ENCODE data around the gene PLEKHH2. TPM values are rescaled to one million over a fixed set of nuclear protein-coding genes. Genes with fewer than 3 reads are reported as not detected.
"Not testable (repeated sequence)": the region's sequence is repeated elsewhere in the genome, so short reads cannot be mapped to it uniquely, and the experiment has no call there.

The PLEKHH2 gene
- total and polyA plus RNA-seq, 4 donors = 2.5 to 311 (median 18.3) TPM

- no peaks in the 10 kb centered on the region for H3K9me3 ChIP-seq (ENCODE audit: control insufficient read depth in 4 of 4, insufficient read depth in 3 of 4, low read length in 3 of 4)
- H3K27ac ChIP-seq (ENCODE audit: low read depth in 1 of 2, low read length in 1 of 2) = no peak overlapping the region
- peak overlapping the region; percentile 79 for H3K4me3 ChIP-seq
- no peak for TF ChIP-seq CTCF (IDR thresholded peaks at IDR 0.05; ENCODE audit: control extremely low read depth, extremely low read depth)
- no peak for DNase-seq
- 91% methylated on average over 3 of the region's 3 CpGs for WGBS, 2 donors
- H3K9ac ChIP-seq (ENCODE audit: insufficient read depth in 1 of 2, low read length in 2 of 2) = peak overlapping the region; percentile 87 to 89
- H3K4me1 ChIP-seq (ENCODE audit: control insufficient read depth in 5 of 5, insufficient read depth in 5 of 5, low read length in 5 of 5) = peaks cover 0 to 16% (median 7%) of the 10 kb centered on the region in 5 donors
- H3K27me3 ChIP-seq (ENCODE audit: control insufficient read depth in 3 of 3, insufficient read depth in 3 of 3, low read length in 2 of 3) = no peaks in the 10 kb centered on the region
- no peak for ATAC-seq (ENCODE audit: insufficient read depth, low FRiP score)
- H3K36me3 ChIP-seq (ENCODE audit: control insufficient read depth in 4 of 4, insufficient read depth in 4 of 4, low read length in 4 of 4) = peaks cover 1 to 6% (median 5%) of the 10 kb centered on the region in 4 donors
These were observed 42.2 kb upstream of the PLEKHH2 start for GRCh38 chr2:43594875-43595274.

GRCh38 chr2:43595603-43596412, 41.3 kb upstream of the PLEKHH2 start, which contains the start of gene THADA:
Gene THADA (minus strand): TSS chr2:43596038. CDS start chr2:43592392, 3,646 bp downstream.
- ATAC-seq (ENCODE audit: insufficient read depth, low FRiP score) (peak; percentile 98), DNase-seq (peak; percentile 99 to 100 (median 99))
- peak within 1 kb of the TSS; percentile 92 to 94 for H3K27ac ChIP-seq (ENCODE audit: low read depth in 1 of 2, low read length in 1 of 2)
- H3K4me3 ChIP-seq = peak within 1 kb of the TSS; percentile 79
- 0 to 1% methylated on average over 52 of the region's 52 CpGs for WGBS, 2 donors
- no peak for TF ChIP-seq CTCF (IDR thresholded peaks at IDR 0.05; ENCODE audit: control extremely low read depth, extremely low read depth)
- no peaks in the 10 kb centered on the region for H3K9me3 ChIP-seq (ENCODE audit: control insufficient read depth in 4 of 4, insufficient read depth in 3 of 4, low read length in 3 of 4)
- H3K27me3 ChIP-seq (ENCODE audit: control insufficient read depth in 3 of 3, insufficient read depth in 3 of 3, low read length in 2 of 3) = no peaks in the 10 kb centered on the region
- H3K4me1 ChIP-seq (ENCODE audit: control insufficient read depth in 5 of 5, insufficient read depth in 5 of 5, low read length in 5 of 5) = peaks cover 0 to 16% (median 7%) of the 10 kb centered on the region in 5 donors
- peaks cover 0 to 4% (median under 1%) of the 10 kb centered on the region in 4 donors for H3K36me3 ChIP-seq (ENCODE audit: control insufficient read depth in 4 of 4, insufficient read depth in 4 of 4, low read length in 4 of 4)
- peak within 1 kb of the TSS; percentile 87 to 90 for H3K9ac ChIP-seq (ENCODE audit: insufficient read depth in 1 of 2, low read length in 2 of 2)

- H3K27ac ChIP-seq (ENCODE audit: low read depth in 1 of 2, low read length in 1 of 2); H3K9me3 ChIP-seq (ENCODE audit: control insufficient read depth in 4 of 4, insufficient read depth in 3 of 4, low read length in 3 of 4); ATAC-seq (ENCODE audit: insufficient read depth, low FRiP score); H3K27me3 ChIP-seq (ENCODE audit: control insufficient read depth in 3 of 3, insufficient read depth in 3 of 3, low read length in 2 of 3); H3K9ac ChIP-seq (ENCODE audit: insufficient read depth in 1 of 2, low read length in 2 of 2); H3K36me3 ChIP-seq (ENCODE audit: control insufficient read depth in 4 of 4, insufficient read depth in 4 of 4, low read length in 4 of 4); H3K4me1 ChIP-seq (ENCODE audit: control insufficient read depth in 5 of 5, insufficient read depth in 5 of 5, low read length in 5 of 5); H3K4me3 ChIP-seq; DNase-seq: not testable (repeated sequence)
- 64 to 78% methylated on average over 1 of the region's 1 CpG for WGBS, 2 donors
These were observed 36.5 kb upstream of the PLEKHH2 start for GRCh38 chr2:43600596-43600995.

- H3K36me3 ChIP-seq (ENCODE audit: control insufficient read depth in 4 of 4, insufficient read depth in 4 of 4, low read length in 4 of 4) = no peaks in the 10 kb centered on the region
- DNase-seq (no peak), ATAC-seq (ENCODE audit: insufficient read depth, low FRiP score) (no peak)
- no peaks in the 10 kb centered on the region for H3K27me3 ChIP-seq (ENCODE audit: control insufficient read depth in 3 of 3, insufficient read depth in 3 of 3, low read length in 2 of 3)
- H3K4me3 ChIP-seq = no peak overlapping the region
- peaks cover 0 to 6% (median 0%) of the 10 kb centered on the region in 5 donors for H3K4me1 ChIP-seq (ENCODE audit: control insufficient read depth in 5 of 5, insufficient read depth in 5 of 5, low read length in 5 of 5)
- WGBS, 2 donors = 30 to 51% methylated on average over 4 of the region's 4 CpGs
- TF ChIP-seq CTCF (IDR thresholded peaks at IDR 0.05; ENCODE audit: control extremely low read depth, extremely low read depth) = no peak
- no peak overlapping the region for H3K27ac ChIP-seq (ENCODE audit: low read depth in 1 of 2, low read length in 1 of 2)
- H3K9ac ChIP-seq (ENCODE audit: insufficient read depth in 1 of 2, low read length in 2 of 2) = no peak overlapping the region
- no peaks in the 10 kb centered on the region for H3K9me3 ChIP-seq (ENCODE audit: control insufficient read depth in 4 of 4, insufficient read depth in 3 of 4, low read length in 3 of 4)
These were observed 32.4 kb upstream of the PLEKHH2 start for GRCh38 chr2:43604674-43605073.

Data from lung (tissue), 12 donors.